Caki2 (cell line): ENCODE results near the gene PTPN23. TPM values are rescaled to one million over a fixed set of nuclear protein-coding genes. Genes with fewer than 3 reads are reported as not detected.

ENCODE experiments used
- total RNA-seq: library from RNA; depleted of rRNA; stranded (reverse); fragments of >200 nt; shearing (Covaris generic); gene quantifications from 2 replicates; pipeline ENCODE4 v1.2.3, GENCODE V29; 2014; ENCODE audit warnings: low replicate concordance; rRNA removed

Gene PTPN23
- total RNA-seq, 1 experiment from 2014 or later: 4.0 TPM

Other genes starting within 250 kb of the PTPN23 start
- gene SETD2, start 216.9 kb upstream of the PTPN23 start, total RNA-seq: 10.9 and 15.7 TPM in 2 replicates
- gene KIF9, start 98.2 kb upstream of the PTPN23 start, total RNA-seq: 3.0 and 7.1 TPM in 2 replicates
- 22.9 and 26.5 TPM in 2 replicates for gene KLHL18, start 98.1 kb upstream of the PTPN23 start, total RNA-seq
- gene SCAP, start 94.9 kb downstream of the PTPN23 start, total RNA-seq: 47.7 and 49.5 TPM in 2 replicates
- 30.9 and 41.6 TPM in 2 replicates for gene ELP6, start 132.7 kb downstream of the PTPN23 start, total RNA-seq
- 4.4 and 12.5 TPM in 2 replicates for gene CSPG5, start 197.8 kb downstream of the PTPN23 start, total RNA-seq